Mucosa of stomach (tissue), 1 donor: ENCODE measurements around the gene IL4R.
"Not testable (repeated sequence)": the region's sequence is repeated elsewhere in the genome, so short reads cannot be mapped to it uniquely, and the experiment has no call there.

ENCODE experiments used
- H3K27me3 ChIP-seq: one replicate; pipeline ENCODE4 v1.7.0; 2013; ENCODE audit warnings: mild to moderate bottlenecking, low read length; ENCODE audit not compliant: control insufficient read depth, insufficient read depth
- H3K36me3 ChIP-seq: one replicate; pipeline ENCODE4 v1.7.0; 2013; ENCODE audit warnings: low read length; ENCODE audit not compliant: control insufficient read depth, insufficient read depth
- H3K4me1 ChIP-seq: one replicate; pipeline ENCODE4 v1.7.0; 2013; ENCODE audit warnings: mild to moderate bottlenecking, low read length; ENCODE audit not compliant: control insufficient read depth, insufficient read depth
- H3K4me3 ChIP-seq: one replicate; pipeline ENCODE4 v1.7.0; 2013; ENCODE audit warnings: low read length
- H3K9ac ChIP-seq: one replicate; pipeline ENCODE4 v1.7.0; 2013; ENCODE audit warnings: mild to moderate bottlenecking, low read length, moderate library complexity
- H3K9me3 ChIP-seq: one replicate; pipeline ENCODE4 v1.7.0; 2013; ENCODE audit warnings: mild to moderate bottlenecking, low read length, moderate library complexity; ENCODE audit not compliant: control insufficient read depth
- donor health status: Pancreatic carcinoma.

IL4R gene

GRCh38 chr16:27385398-27385797 lies 71.6 kb downstream of the IL4R start:
- H3K9me3 ChIP-seq = no peaks in the 10 kb centered on the region
- H3K27me3 ChIP-seq = no peaks in the 10 kb centered on the region
- H3K4me1 ChIP-seq = no peaks in the 10 kb centered on the region
- no peaks in the 10 kb centered on the region for H3K36me3 ChIP-seq
- no peak overlapping the region for H3K9ac ChIP-seq
- H3K4me3 ChIP-seq = no peak overlapping the region

GRCh38 chr16:27386674-27387073 lies 72.9 kb downstream of the IL4R start:
- Histone ChIP-seq H3K4me1 (no peaks in the 10 kb centered on the region), H3K27me3 (no peaks in the 10 kb centered on the region), H3K9me3 (no peaks in the 10 kb centered on the region), H3K36me3 (no peaks in the 10 kb centered on the region), H3K9ac (no peak overlapping the region), H3K4me3 (no peak overlapping the region)

DNA sequence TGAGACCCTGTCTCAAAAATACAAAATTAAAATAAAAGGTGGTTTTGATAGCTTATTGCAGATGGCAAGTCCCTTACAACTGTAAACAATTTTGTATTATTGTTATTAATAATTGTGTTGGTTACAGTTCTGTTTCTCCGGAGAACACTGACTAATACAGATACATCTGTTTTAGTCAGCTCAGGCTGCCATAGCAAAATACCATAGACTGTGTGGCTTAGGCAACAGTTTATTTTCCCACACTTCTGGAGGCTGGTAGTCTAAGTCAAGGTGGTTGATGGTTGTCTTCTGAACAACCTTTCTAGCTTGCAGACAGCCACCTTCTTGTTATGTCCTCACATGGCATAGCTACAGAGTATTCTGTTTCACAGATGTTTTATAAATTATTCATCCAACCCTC lies 74.0 kb downstream of the IL4R start:
- no peak overlapping the region for H3K4me3 ChIP-seq
- no peak overlapping the region for H3K9ac ChIP-seq
- no peaks in the 10 kb centered on the region for H3K4me1 ChIP-seq
- H3K9me3 ChIP-seq = no peaks in the 10 kb centered on the region
- H3K36me3 ChIP-seq = no peaks in the 10 kb centered on the region
- H3K27me3 ChIP-seq = no peaks in the 10 kb centered on the region

DNA sequence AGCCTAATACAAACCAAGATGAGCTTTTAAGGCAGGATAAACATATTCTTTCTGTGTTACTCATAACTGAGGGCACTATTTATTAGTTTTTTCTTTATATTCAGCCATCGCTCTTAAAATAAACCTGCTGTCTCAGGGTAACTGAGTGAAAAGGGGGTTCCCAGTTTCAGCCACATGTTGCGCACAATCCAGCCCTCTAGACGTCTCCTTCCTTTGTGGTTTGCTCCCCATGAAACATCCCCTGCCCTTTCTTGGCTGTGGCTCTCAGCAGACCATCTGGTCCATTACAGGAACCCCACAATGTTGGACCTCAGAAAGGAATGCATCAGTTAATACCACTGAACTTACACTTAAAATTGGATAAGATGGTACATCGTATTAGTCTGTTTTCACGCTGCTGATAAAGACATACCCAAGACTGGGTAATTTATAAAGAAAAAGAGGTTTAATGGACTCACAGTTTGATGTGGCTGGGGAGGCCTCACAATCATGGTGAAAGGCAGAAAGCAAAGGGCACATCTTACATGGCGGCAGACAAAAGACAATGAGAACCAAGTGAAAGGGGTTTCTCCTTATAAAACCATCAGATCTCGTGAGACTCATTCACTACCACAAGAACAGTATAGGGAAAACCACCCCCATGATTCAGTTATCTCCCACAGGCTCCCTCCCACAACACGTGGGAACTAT lies 75.6 kb downstream of the IL4R start:
- H3K9me3 ChIP-seq = no peaks in the 10 kb centered on the region
- H3K4me3 ChIP-seq = no peak overlapping the region
- no peaks in the 10 kb centered on the region for H3K27me3 ChIP-seq
- H3K9ac ChIP-seq = no peak overlapping the region
- no peaks in the 10 kb centered on the region for H3K36me3 ChIP-seq
- H3K4me1 ChIP-seq = no peaks in the 10 kb centered on the region

DNA sequence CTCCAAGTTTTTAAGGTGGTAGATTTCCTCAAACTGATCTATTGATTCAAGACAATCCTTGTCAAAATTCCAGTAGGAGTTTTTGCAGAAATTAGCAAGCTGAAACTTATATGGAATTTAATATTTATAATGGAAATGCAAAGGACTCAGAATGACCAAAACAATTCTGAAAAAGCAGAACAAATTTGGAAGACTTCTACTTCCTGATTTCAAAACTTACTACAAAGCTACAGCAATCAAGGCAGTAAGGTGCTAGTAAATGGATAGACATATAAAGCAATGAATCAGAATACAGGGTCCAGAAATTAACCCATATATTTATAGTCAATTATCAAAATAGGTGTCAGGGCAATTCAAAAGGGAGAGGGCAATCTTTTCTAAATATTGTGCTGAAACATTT lies 76.4 kb downstream of the IL4R start:
- Histone ChIP-seq H3K27me3 (no peaks in the 10 kb centered on the region), H3K4me1 (no peaks in the 10 kb centered on the region), H3K9me3 (no peaks in the 10 kb centered on the region), H3K4me3 (no peak overlapping the region), H3K36me3 (no peaks in the 10 kb centered on the region), H3K9ac (no peak overlapping the region)

DNA sequence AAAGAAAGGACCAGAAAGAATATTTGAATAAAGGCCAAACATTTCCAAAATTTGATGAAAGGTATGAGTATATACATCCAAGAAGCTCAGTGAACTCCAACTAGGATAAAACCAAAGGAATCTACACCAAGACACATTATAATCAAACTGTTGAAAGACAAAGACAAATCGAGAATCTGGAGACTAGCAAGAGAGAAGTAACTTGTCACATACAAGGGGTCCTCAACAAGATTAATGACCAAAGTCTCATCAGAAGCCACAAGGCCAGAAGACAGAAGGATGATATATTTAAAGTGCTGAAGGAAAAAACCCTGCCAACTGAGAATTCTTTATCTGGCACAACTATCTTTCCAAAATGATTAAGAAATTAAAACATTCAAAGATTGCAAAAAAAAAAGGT lies 78.9 kb downstream of the IL4R start:
- H3K4me1 ChIP-seq = no peaks in the 10 kb centered on the region
- H3K27me3 ChIP-seq = no peaks in the 10 kb centered on the region
- H3K9me3 ChIP-seq = no peaks in the 10 kb centered on the region
- no peak overlapping the region for H3K4me3 ChIP-seq
- no peaks in the 10 kb centered on the region for H3K36me3 ChIP-seq
- no peak overlapping the region for H3K9ac ChIP-seq

GRCh38 chr16:27394516-27394915 lies 80.7 kb downstream of the IL4R start:
- Histone ChIP-seq H3K9ac (no peak overlapping the region), H3K27me3 (no peaks in the 10 kb centered on the region), H3K9me3 (no peaks in the 10 kb centered on the region), H3K4me3 (no peak overlapping the region), H3K36me3 (no peaks in the 10 kb centered on the region), H3K4me1 (no peaks in the 10 kb centered on the region)

DNA sequence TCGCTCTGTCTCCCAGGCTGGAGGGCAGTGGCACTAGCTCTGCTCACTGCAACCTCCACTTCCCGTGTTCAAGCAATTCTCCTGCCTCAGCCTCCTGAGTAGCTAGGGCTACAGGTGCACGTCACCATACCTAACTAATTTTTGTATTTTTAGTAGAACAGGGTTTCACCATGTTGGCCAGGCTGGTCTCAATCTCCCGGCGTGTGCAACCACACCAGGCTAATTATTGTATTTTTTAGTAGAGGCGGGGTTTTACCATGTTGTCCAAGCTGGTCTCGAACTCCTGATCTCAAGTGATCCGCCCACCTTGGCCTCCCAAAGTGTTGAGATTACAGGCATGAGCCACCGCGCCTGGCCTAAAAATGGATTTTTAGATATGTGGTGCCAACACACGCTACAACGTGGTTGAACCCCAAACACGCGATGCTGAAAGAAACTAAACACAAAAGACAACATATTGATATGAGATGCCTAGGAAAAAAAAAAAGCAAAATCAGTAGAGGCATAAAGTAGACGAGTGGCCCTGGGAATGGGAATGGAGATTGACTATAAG lies 84.6 kb downstream of the IL4R start:
- H3K4me3 ChIP-seq, H3K27me3 ChIP-seq, H3K9me3 ChIP-seq, H3K36me3 ChIP-seq, H3K4me1 ChIP-seq, H3K9ac ChIP-seq: not testable (repeated sequence)

GRCh38 chr16:27398894-27399853 lies 85.4 kb downstream of the IL4R start:
- no peaks in the 10 kb centered on the region for H3K9me3 ChIP-seq
- no peak overlapping the region for H3K9ac ChIP-seq
- no peaks in the 10 kb centered on the region for H3K36me3 ChIP-seq
- H3K4me3 ChIP-seq = no peak overlapping the region
- no peaks in the 10 kb centered on the region for H3K4me1 ChIP-seq
- no peaks in the 10 kb centered on the region for H3K27me3 ChIP-seq

- Histone ChIP-seq H3K9me3 (no peaks in the 10 kb centered on the region), H3K9ac (no peak overlapping the region), H3K4me1 (no peaks in the 10 kb centered on the region), H3K27me3 (no peaks in the 10 kb centered on the region), H3K4me3 (no peak overlapping the region), H3K36me3 (no peaks in the 10 kb centered on the region)
These were observed 86.2 kb downstream of the IL4R start for GRCh38 chr16:27399969-27400368.

- no peaks in the 10 kb centered on the region for H3K27me3 ChIP-seq
- no peak overlapping the region for H3K4me3 ChIP-seq
- H3K9ac ChIP-seq = no peak overlapping the region
- H3K4me1 ChIP-seq = no peaks in the 10 kb centered on the region
- no peaks in the 10 kb centered on the region for H3K36me3 ChIP-seq
- no peaks in the 10 kb centered on the region for H3K9me3 ChIP-seq
These were observed 87.2 kb downstream of the IL4R start for GRCh38 chr16:27400751-27401620.
